Measurements from ENCODE around the gene ATG16L1.

ATG16L1 gene

GRCh38 chr2:233251306-233252116, at the start of gene ATG16L1:
ATG16L1 (plus strand) TSS chr2:233251673; CDS start chr2:233251828, 155 bp downstream.
- peaks cover 12% of the 10 kb centered on the region for H3K36me3 Mint-ChIP-seq (ENCODE audit: low read depth)

GRCh38 chr2:233202531-233202944, 48.9 kb upstream of the ATG16L1 start:
- H3K4me1 Mint-ChIP-seq = no peaks in the 10 kb centered on the region
- H3K4me3 Mint-ChIP-seq = no peak overlapping the region
- H3K9me3 Mint-ChIP-seq = peaks cover 10% of the 10 kb centered on the region
- H3K27ac Mint-ChIP-seq = no peak overlapping the region
- no peak for TF ChIP-seq CTCF (IDR thresholded peaks at IDR 0.05; ENCODE audit: unreplicated experiment in 3 of 3)
- no peaks in the 10 kb centered on the region for H3K36me3 Mint-ChIP-seq (ENCODE audit: low read depth)
- peaks cover 7% of the 10 kb centered on the region for H3K27me3 Mint-ChIP-seq (ENCODE audit: low read depth)

More at GRCh38 chr2:233251306-233252116, at the start of gene ATG16L1:
- Mint-ChIP-seq H3K27me3 (ENCODE audit: low read depth) (no peaks in the 10 kb centered on the region), H3K4me3 (peak within 1 kb of the TSS; percentile 93 to 98 (median 97)), H3K4me1 (peaks cover 21% of the 10 kb centered on the region), H3K9me3 (no peaks in the 10 kb centered on the region), H3K27ac (peak within 1 kb of the TSS; percentile 78 to 90 (median 88))
- TF ChIP-seq CTCF (IDR thresholded peaks at IDR 0.05; ENCODE audit: unreplicated experiment in 3 of 3) = peak; percentile 96 to 99 (median 98)

- H3K4me1 Mint-ChIP-seq = no peaks in the 10 kb centered on the region
- peaks cover 7% of the 10 kb centered on the region for H3K27me3 Mint-ChIP-seq (ENCODE audit: low read depth)
- peaks cover 10% of the 10 kb centered on the region for H3K9me3 Mint-ChIP-seq
- H3K4me3 Mint-ChIP-seq = no peak overlapping the region
- no peak for TF ChIP-seq CTCF (IDR thresholded peaks at IDR 0.05; ENCODE audit: unreplicated experiment in 3 of 3)
- no peaks in the 10 kb centered on the region for H3K36me3 Mint-ChIP-seq (ENCODE audit: low read depth)
- H3K27ac Mint-ChIP-seq = no peak overlapping the region
These were observed 48.4 kb upstream of the ATG16L1 start for GRCh38 chr2:233203060-233203459.

- Mint-ChIP-seq H3K27ac (no peak overlapping the region), H3K4me1 (peaks cover 5% of the 10 kb centered on the region), H3K4me3 (peak overlapping the region in 1 of 3 experiments; percentile 47), H3K9me3 (peaks cover 10% of the 10 kb centered on the region), H3K36me3 (ENCODE audit: low read depth) (no peaks in the 10 kb centered on the region), H3K27me3 (ENCODE audit: low read depth) (peaks cover 11% of the 10 kb centered on the region)
- TF ChIP-seq CTCF (IDR thresholded peaks at IDR 0.05; ENCODE audit: unreplicated experiment in 3 of 3) = no peak
These were observed 47.1 kb upstream of the ATG16L1 start for GRCh38 chr2:233204286-233204936.

- peaks cover 5% of the 10 kb centered on the region for H3K9me3 Mint-ChIP-seq
- H3K4me1 Mint-ChIP-seq = peaks cover 26% of the 10 kb centered on the region
- peak overlapping the region in 1 of 3 experiments; percentile 45 for H3K27ac Mint-ChIP-seq
- TF ChIP-seq CTCF (IDR thresholded peaks at IDR 0.05; ENCODE audit: unreplicated experiment in 3 of 3) = no peak
- peaks cover 13% of the 10 kb centered on the region for H3K27me3 Mint-ChIP-seq (ENCODE audit: low read depth)
- no peaks in the 10 kb centered on the region for H3K36me3 Mint-ChIP-seq (ENCODE audit: low read depth)
- no peak overlapping the region for H3K4me3 Mint-ChIP-seq
These were observed 42.9 kb upstream of the ATG16L1 start for GRCh38 chr2:233208382-233209116.

All from nephron (organoid).